Daoy (cell line): ENCODE results near the gene MRPS34. TPM values are rescaled to one million over a fixed set of nuclear protein-coding genes. Genes with fewer than 3 reads are reported as not detected.
"Not testable (repeated sequence)": the region's sequence is repeated elsewhere in the genome, so short reads cannot be mapped to it uniquely, and the experiment has no call there.

Experiments
- DNase-seq: peaks from one replicate; pipeline ENCODE4 v3.0.0-alpha.2; 2015; ENCODE audit warnings: low read depth
- total RNA-seq: library from RNA; depleted of rRNA; stranded (reverse); fragments of >200 nt; shearing (Covaris generic); gene quantifications from 2 replicates; pipeline ENCODE4 v1.2.3, GENCODE V29; 2014; rRNA removed

Gene MRPS34
- total RNA-seq: 153 and 201 TPM in 2 replicates

DNA sequence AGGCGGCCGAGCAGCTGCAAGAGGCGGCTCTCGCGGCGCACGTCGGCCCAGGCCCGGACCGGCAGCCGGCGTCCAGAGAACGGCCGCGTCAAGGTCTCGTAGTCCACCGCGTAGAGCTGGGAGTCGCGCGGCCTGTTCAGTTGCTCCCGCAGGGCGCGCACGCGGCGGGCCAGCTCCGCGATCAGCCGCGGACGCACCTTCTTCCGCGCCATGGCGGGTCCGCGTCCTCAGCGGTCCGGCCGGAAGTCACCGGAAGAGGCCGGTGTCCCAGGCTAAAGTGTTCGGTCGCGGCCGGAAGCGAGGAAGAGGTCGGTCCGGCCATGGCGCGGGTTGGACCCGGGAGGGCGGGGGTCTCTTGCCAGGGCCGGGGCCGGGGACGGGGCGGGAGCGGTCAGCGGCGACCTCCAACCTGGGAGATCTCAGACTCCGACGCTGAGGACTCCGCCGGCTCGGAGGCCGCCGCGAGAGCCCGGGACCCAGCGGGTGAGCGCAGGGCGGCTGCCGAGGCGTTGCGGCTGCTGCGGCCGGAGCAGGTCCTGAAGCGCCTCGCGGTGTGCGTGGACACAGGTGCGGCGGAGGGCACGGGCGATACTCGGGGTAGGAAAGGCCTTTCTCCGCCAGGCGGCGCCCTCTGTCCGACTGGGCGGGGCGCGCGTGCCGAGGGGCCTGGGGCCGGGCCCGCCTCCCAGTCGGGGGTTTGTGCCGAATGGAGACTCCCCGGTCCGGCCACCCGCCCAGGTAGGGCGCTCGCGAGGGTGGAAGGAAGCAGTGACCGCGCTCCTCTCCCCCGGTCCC lies at the start of gene MRPS34:
Gene MRPS34, minus strand, starts transcription at position 227 of the 795 bp plus-strand sequence. Its CDS starts 15 bp downstream, at position 212.
- peak; percentile 87 for DNase-seq

DNA sequence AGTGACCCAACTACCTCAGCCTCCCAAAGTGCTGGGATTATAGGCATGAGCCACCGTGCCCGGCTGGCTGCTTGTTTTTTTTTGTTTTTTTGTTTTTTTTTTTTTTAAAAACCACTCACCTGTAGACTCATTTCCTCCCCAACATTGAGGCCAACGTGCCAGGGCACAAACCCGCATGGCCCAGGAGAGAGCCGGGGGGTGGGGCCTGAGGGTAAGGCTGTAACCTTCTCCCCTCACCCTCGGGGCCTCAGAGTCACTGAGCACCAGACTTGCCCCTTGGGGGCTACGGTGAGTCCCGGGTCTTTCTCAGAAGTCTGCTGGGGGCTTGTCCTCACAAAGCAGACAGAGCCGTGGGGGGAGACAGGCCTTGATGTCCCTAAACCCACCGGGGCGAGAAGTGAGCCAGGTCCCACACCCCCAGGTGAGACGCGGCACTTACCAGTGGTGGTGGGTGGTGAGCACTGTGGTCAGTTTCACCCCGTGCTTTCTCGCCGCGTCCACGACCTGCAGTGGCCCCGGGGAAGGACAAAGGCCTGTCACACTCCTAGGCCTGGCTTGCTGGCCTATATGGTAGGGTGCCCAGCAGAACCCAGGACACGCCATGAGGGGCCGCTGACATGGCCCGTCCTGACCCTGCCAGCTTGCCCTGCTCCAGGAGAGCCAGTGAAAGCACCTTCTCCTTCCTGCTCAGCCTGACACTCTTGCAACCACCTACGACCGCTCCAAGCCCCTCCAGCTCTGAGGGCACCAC lies 49.1 kb upstream of the MRPS34 start:
- DNase-seq: no peak

DNA sequence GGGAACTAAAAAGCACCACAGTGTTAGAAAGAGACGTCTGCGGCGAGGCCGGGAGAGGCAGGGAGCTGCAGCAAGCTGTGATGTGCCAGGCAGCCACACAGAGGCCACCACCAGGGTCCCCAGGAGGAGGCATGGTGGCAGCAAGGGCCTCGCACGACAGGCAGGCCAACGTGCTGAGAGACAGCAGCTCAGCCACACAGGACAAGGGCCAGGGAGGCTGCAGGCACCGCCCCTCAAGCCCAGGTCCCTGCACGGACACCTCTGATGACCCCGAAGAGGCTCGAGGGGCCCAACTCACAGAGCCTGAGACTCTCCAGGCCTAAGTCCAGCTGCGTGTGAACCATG lies 48.0 kb upstream of the MRPS34 start:
- DNase-seq: no peak

DNA sequence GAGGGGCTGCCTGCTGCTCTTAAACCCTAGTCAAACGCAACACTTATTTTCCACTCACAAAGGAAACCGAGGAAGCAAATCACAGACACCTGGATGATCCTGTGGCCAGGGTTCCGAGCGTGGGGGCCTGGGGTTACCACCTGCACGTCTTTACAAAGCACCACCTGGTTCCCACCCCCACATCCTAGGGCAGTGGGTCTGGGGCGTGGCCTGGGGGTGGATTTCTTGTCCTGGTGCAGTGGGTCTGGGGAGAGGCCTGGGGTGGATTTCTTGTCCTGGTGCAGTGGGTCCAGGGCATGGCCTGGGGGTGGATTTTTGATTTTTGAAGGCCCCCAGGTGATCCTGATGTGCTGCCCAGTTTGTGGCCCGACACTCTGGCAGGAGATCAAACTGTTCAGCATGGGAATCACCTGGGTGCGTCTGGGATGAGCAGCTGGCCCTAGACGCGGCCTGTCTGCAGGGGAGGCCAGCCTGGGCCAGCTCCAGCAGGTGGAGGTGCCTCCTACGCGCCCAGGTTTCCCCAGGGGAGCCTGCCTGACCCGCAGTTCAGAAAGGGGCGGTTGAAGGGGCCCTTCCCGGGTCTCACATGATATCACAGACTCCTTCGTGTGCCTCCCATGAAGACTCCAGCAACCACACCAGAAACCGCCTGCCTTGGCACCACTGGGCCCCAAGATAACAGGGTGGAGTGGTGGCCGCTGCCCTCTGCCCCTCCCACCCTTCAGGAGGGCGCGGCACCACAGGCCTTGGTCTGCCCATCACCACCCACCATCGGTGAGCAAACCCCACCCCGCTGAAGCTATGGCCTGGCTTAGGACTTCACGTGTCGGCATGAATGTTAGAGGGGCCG lies 47.4 kb upstream of the MRPS34 start:
- no peak for DNase-seq

DNA sequence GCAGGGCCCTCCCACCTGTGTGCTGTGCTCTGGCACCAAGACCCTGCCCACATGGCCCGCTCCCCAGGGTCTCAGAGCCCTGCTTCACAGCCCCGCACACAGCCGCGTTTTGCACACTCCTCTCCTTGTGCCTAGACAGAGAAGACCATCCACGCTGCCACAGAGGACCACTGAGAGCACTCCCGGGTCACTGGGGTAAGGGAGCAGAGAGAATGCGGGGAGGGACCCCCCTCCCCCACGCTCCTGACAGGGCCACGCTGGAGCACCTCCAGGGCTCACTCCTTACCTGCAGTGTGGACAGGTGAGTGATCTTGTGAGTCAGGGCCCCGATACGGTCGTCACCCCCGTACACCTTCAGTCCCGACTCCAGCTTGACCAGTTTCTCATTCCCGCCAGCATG lies 46.7 kb upstream of the MRPS34 start:
- DNase-seq: no peak

DNA sequence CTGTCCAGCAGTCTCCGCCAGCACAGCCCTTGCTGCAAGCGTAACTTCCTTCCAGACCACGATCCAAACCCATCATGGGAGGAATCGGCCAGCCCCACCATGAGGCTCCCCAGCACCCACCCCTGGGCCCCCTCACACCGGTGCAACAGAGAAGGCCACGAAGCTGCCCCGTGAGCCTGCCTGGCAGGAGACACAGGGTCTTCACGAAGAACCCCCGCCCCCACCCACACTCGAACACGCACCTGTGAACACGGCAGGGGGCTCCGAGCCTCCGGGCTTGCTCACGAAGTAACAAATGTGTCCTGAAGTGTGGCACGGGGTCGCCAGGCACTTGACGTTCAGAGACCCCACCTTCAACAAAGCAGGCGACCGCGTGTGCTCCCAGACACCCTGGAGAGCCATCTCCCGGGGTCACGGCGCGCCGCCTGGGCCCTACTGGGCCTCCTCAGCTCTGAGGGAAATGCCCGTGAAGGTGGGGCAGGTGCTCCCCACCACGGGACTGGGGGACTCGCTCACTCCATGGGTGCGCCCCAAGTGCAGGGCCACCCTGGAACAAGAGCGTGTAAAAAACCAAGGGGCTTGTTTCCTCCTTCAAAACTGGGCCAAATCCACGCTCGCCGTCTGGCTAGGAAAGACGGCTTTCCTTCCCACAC lies 46.1 kb upstream of the MRPS34 start:
- no peak for DNase-seq

DNA sequence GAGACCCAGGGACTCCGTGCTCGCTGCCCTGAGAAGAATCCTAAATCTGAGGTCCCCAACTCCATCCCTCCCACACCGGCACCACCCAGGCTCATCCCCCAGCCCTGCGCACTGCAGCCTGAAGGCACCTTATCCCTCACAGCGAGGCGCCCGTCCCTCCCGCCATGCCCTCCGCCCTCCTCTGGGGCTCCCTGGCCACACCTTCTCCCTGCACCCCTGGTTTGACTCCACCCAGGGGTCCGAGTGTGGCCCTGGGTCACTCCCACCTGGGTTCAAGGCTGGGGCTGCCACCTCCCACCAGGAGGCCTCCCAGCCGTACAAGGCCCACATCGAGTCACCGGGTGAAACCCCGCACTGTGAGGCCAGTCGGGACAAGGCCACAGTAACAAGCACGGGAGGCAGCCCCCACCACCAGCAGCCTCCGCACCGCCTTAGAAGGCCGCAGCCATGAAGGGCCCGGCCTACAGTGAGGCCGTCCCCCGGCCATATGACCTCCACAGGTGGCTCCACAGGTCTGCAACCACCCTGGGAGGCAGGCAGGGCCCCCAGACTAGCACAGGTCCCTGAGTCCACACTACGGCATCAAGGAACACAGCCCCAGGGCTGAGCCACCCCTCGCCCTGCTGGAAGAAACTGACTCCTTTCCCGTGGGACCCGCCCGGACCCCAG lies 45.4 kb upstream of the MRPS34 start:
- no peak for DNase-seq

DNA sequence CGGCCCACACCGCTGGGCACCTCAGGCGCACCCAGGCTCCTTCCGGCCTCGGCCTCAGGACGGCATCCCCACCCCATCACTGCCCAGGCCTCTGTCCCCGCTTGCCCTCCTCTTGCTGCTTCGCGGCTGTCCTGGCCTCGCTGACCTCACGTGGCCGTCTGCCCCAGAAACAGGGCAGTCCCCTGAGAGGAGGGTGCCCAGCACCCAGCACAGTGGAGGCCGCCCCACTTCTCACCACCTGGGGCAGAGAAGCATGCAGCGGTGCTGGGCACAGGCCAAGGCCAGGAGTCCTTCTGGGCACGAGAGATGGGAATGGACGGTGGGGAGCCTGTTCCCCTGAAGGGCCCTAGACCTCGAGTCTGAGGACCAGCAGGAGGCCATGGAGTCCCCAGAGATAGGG lies 44.8 kb upstream of the MRPS34 start:
- DNase-seq: no peak

DNA sequence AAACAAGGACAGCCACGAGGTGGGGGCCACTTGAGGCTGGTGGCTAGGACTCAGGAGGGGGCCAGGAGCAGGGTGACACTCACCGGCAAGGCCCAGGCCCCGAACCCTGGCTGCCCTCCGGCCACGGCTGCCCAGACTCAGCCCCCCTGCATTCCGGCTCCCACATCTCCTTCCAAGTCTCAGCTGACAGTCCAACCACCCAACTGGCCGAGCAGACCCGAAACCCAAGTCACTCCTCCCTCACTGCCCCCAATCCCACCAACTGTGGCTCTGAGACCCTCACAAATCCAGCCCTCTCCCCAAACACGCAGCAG lies 44.3 kb upstream of the MRPS34 start:
- DNase-seq: no peak

DNA sequence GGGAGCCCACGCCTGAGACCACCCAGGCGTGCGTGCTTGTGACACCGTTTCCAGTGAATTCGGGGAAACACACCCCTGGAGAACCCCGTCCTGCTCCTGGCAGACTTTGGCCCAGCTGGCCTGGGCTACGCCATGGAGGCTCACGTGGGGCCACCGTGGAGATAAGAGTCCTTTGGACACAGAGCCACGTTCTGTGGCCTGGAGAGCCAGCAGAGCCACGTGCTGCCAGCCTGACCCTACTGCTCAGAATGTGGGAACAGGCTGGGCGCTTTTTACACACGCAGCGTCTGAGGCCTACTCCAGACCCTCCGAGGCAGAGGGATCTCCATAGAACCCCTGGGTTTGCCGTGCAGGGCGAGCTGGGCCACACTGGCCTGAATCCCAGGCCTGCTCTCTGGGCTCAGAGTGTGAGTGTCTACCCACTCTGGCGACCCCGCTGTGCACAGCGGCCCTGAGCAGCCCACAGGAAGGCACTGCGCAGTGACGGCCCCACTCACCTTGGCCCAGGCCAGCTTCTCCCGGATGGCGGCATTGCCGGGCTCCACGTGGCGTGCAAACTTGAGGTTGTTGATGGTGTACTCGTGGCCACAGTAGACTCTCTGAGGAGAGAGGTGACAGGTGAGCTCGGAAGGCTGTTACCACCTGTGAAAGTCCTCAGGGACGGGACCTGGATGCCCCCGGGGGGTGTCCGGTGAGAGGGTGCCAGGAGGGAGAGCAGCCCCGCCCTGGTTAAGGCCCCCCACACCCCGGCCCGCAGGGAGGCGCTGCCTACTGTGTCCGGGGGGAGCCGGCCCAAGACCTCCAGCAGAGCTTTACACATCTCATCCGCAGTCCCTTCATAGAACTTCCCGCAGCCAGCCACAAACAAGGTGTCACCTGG lies 43.7 kb upstream of the MRPS34 start:
- DNase-seq: no peak

DNA sequence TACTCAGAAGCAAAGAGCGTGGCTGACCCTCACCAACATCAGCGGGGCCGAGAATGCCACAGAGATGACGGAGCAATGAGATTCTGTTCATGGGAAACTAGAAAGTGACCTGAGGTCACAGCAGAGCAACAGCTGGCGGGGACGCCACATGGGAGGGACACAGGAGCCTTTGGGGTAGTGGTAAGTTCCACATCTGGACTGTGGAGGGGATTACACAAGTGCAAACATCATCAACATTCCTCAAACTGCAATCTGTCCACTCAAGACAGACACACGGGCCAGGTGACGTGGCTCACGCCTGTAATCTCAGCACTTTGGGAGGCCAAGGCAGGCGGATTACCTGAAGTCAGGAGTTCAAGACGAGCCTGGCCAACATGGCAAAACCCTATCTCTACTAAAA lies 42.5 kb upstream of the MRPS34 start:
- no peak for DNase-seq

DNA sequence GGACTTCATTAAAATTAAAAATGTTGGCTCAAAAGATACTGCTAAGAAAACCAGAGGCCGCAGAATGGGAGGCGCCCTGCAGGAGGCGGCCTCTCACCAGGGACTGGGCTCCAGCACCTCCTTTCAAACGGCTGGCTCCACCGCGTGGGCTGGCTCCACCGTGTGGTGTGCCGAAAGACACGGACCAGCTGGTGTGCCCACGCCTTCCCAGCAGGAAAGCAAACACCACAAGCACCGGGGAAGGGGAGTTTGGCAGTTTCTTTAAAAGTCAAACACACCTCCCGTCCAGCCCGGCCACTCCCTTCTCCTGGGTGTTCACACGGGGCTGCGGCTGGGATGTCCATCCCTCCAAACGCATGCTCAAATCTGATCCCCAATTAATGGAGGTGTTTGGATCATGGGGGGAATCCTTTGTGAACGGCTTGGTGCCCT lies 39.8 kb upstream of the MRPS34 start:
- peak; percentile 55 for DNase-seq

DNA sequence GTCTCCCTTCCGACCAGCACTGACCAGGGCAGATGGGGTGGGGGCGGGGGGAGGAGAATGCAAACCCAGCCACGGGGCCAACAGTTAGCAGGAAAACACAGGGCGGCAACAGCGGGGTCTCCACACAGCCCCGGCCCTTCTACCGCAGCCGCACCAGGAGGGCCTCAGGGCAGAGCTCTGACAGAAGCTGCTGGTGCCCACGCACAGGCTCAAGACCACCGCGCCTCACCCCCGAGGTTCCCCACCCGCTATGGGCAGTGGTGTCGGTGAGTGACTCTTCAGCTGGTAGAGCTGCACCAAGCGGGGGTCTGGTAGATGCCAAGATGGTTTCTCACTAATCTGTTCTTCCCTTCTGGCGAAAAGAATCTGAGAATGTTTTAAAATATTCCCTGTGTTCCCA lies 37.6 kb upstream of the MRPS34 start:
- DNase-seq: no peak

DNA sequence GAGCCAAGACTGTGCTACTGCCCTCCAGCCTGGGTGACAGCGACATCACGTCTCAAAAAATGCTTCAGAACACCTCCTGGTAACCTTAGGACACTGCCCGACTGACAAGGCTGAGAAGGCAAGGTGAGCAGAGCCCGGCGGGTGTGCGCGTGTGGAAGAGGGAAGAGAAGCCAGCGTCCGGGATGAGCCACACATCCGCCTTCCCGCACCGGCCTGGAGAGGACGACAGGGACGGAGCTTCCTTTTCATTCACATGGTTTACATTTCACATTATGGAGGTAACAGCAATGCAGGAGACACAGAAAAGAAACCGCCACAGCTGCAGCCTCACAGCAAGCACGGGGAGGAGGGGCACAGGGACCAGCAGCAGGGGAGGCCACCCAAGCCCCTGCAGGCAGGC lies 37.2 kb upstream of the MRPS34 start:
- DNase-seq: no peak

DNA sequence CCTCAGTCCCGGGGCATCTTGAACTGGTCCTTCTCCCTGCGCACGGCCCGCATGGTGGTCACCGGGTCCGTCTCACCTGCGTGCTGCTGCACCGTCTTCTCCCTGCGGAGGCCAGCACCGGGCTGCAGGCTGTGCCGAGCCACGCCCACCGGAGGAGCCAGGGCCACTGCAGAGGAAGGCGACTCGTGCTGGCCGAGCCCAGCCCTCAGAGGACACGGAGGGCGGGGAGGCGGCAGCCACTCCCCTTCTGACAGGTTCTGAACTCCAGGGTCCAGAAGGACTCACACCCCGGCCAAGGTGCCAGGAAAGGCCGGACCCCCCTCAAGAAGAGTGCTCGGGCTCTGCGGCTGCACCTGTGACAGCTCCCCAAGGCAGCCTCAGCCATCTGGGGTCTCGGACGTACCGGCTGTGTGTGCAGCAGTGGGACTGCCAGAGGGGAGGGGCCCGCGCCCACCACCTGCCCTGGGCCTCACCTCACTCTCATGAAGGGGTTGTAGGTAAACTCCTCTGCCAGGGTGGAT lies 36.4 kb upstream of the MRPS34 start:
- DNase-seq: no peak

DNA sequence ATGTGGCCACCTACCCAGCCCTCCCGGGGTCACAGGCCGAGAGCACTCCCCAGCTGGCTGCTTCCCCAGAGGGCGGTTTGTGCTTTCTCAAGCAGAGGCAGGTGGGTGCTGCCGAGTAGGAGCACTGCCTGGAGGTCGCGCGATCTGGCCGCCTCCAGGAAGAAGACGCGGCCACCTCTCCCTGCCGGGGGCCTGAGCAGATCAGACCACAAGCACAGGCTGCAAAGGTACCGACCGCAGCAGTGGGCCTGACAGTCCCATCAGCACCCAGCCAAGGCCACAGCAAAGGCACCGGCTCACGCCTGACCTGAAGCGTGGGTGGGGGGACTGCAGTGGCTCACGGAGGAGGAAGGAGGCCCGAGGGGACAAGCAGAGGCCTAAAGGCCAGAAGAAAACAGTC lies 35.8 kb upstream of the MRPS34 start:
- DNase-seq: no peak

DNA sequence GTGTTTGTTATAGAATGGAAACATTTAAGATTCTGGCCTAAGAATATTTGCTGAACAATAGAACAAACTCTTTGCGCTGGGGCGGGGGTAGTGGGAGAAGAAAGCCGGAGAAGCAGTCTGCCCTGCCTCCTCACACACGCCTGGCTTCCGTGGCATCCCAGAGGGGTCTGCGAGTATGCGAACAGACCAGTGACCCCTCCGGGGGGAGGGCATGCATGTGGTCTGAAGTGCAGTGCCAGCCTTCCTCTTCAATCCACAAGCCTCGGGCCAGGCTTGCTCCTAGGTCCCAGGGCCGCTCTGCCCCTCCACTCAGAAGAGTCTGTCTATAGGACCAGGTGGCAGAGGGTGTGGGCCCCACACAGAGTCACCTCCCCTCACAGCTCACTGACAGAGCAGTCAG lies 34.7 kb upstream of the MRPS34 start:
- no peak for DNase-seq

DNA sequence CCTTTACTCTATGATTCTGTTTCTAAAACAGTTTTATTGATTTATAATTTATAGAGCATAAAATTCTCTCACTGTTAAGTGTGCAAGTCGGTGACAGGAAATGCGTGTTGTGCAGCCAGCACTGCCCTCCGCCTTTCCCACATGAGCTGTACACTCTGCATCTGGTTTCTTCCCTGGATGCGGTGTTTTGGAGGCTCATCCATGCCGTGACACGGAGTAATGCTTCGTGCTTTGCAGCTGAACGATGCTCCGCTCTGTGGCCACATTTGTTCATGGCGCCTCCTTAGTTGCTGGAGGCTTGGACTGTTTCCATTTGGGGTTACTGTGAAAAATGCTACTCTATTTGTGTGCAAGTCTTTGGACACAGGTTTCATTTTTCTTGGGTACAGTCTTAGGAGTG lies 27.8 kb upstream of the MRPS34 start:
- DNase-seq: no peak

DNA sequence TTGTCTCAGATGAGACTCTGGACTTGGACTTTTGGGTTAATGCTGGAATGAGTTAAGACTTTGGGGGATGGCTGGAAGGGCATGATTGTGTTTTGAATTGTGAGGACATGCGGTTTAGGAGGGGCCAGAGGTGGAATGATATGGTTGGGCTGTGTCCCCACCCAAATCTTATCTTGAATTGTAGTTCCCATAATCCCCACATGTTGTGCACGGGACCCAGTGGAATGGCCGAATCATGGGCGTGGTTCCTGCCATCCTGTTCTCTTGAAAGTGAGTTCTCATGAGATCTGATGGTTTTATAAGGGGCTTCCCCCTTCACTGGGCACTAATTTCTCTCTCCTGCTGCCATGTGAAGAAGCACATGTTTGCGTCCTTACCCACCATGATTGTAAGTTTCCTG lies 26.3 kb upstream of the MRPS34 start:
- DNase-seq: not testable (repeated sequence)
